Measurements from ENCODE around the gene EHBP1.

GRCh38 chr2:62789918-62790317, 84.4 kb downstream of the EHBP1 start:
- TF ChIP-seq KLF9 (tag by site-specific recombination; IDR thresholded peaks at IDR 0.05; ENCODE audit: low read depth) (no peak), KLF10 (tag by site-specific recombination; IDR thresholded peaks at IDR 0.05) (no peak), SALL2 (tag by site-specific recombination; IDR thresholded peaks at IDR 0.05; ENCODE audit: borderline replicate concordance) (no peak), CTCF (tag by site-specific recombination; IDR thresholded peaks at IDR 0.05) (no peak), MYNN (tag by site-specific recombination; IDR thresholded peaks at IDR 0.05; ENCODE audit: borderline replicate concordance) (no peak), ZNF112 (tag by site-specific recombination; IDR thresholded peaks at IDR 0.05) (no peak), ZNF138 (tag by site-specific recombination; IDR thresholded peaks at IDR 0.05; ENCODE audit: borderline replicate concordance) (no peak), ZSCAN30 (tag by site-specific recombination; IDR thresholded peaks at IDR 0.05) (no peak), HOXD13 (CRISPR knock-in tag; IDR thresholded peaks at IDR 0.05; ENCODE audit: borderline replicate concordance) (no peak)
